ENCODE results near the gene ETV4. TPM values are rescaled to one million over a fixed set of nuclear protein-coding genes. Genes with fewer than 3 reads are reported as not detected.

The ETV4 gene
- total and polyA plus RNA-seq, 2 of the 13 experiments (the other 11 are each of a cell fraction or from before 2014, with no cell fraction given) = 128 to 330 TPM

GRCh38 chr17:43530288-43531081 lies 15.7 kb downstream of the ETV4 start (continued):
- TF ChIP-seq ZBTB8A (CRISPR knock-in tag; IDR thresholded peaks at IDR 0.05; ENCODE audit: borderline replicate concordance, low read depth) (0 out of 2 replicates have a peak, but pooled peaks have one; percentile 65), SYNCRIP (IDR thresholded peaks at IDR 0.05; ENCODE audit: insufficient read depth, low read depth, low read length) (no peak), PATZ1 (CRISPR knock-in tag; IDR thresholded peaks at IDR 0.05) (peak; percentile 96), ZNF383 (CRISPR knock-in tag; IDR thresholded peaks at IDR 0.05; ENCODE audit: borderline replicate concordance) (peak; percentile 93; the same call in 1 of the 2 replicates), ZNF12 (CRISPR knock-in tag; IDR thresholded peaks at IDR 0.05) (peak; percentile 54; the same call in 1 of the 2 replicates), ZBTB26 (CRISPR knock-in tag; IDR thresholded peaks at IDR 0.05; ENCODE audit: borderline replicate concordance) (peak; percentile 84), IRX3 (CRISPR knock-in tag; IDR thresholded peaks at IDR 0.05; ENCODE audit: borderline replicate concordance, low read depth) (peak; percentile 72; the same call in 1 of the 2 replicates), SP2 (CRISPR knock-in tag; IDR thresholded peaks at IDR 0.05) (no peak; the same call in 1 of the 2 replicates), ZNF530 (CRISPR knock-in tag; IDR thresholded peaks at IDR 0.05; ENCODE audit: low read depth) (no peak), ERF (CRISPR knock-in tag; IDR thresholded peaks at IDR 0.05) (peak; percentile 99), ZNF280B (CRISPR knock-in tag; IDR thresholded peaks at IDR 0.05; ENCODE audit: borderline replicate concordance) (peak; percentile 50), ARNTL (CRISPR knock-in tag; IDR thresholded peaks at IDR 0.05) (peak; percentile 93), FOSL2 (CRISPR knock-in tag; IDR thresholded peaks at IDR 0.05) (peak; percentile 91), NFIC (IDR thresholded peaks at IDR 0.05; ENCODE audit: low read length) (peak; percentile 89), ZBTB37 (CRISPR knock-in tag; IDR thresholded peaks at IDR 0.05) (no peak), ZNF558 (CRISPR knock-in tag; IDR thresholded peaks at IDR 0.05; ENCODE audit: borderline replicate concordance) (peak; percentile 62; the same call in 1 of the 2 replicates), ELF1 (CRISPR knock-in tag; IDR thresholded peaks at IDR 0.05) (peak; percentile 63), PITX1 (CRISPR knock-in tag; IDR thresholded peaks at IDR 0.05) (peak; percentile 97)
